Esophagus squamous epithelium (tissue), 4 donors: Measurements from ENCODE around the gene RNLS.

Experiments
- POLR2A ChIP-seq, 4 donors: fragments of 450-650 bp; IDR thresholded peaks; one replicate each; pipeline ENCODE4 v1.6.1; 2017; ENCODE audit warnings: antibody characterized with exemption in 4 of 4, mild to moderate bottlenecking in 4 of 4, moderate library complexity in 3 of 4
- TF ChIP-seq, protein P1 (sequence below), 6 experiments: fragments of 450-650 bp in 4 of 6; fragments of 200-600 bp in 2 of 6; sonication (generic) in 2 of 6; IDR thresholded peaks; one replicate each; pipeline ENCODE4 v1.5.1; 2016 to 2019; ENCODE audit warnings: antibody characterized with exemption in 6 of 6, mild to moderate bottlenecking in 4 of 6, moderate library complexity in 4 of 6

- TF ChIP-seq, protein P1, sequence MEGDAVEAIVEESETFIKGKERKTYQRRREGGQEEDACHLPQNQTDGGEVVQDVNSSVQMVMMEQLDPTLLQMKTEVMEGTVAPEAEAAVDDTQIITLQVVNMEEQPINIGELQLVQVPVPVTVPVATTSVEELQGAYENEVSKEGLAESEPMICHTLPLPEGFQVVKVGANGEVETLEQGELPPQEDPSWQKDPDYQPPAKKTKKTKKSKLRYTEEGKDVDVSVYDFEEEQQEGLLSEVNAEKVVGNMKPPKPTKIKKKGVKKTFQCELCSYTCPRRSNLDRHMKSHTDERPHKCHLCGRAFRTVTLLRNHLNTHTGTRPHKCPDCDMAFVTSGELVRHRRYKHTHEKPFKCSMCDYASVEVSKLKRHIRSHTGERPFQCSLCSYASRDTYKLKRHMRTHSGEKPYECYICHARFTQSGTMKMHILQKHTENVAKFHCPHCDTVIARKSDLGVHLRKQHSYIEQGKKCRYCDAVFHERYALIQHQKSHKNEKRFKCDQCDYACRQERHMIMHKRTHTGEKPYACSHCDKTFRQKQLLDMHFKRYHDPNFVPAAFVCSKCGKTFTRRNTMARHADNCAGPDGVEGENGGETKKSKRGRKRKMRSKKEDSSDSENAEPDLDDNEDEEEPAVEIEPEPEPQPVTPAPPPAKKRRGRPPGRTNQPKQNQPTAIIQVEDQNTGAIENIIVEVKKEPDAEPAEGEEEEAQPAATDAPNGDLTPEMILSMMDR (IDR thresholded peaks at IDR 0.05) = no peak
- no peak for TF ChIP-seq POLR2A (IDR thresholded peaks at IDR 0.05)
Measured at GRCh38 chr10:88526501-88527105, 56.5 kb downstream of the RNLS start.
